Psoas muscle (tissue), 8 donors: ENCODE results near the gene TEX2. TPM values are rescaled to one million over a fixed set of nuclear protein-coding genes. Genes with fewer than 3 reads are reported as not detected.

Source experiments
- ATAC-seq, 4 donors: fragments of 200-7000 bp; cut with Tn5 transposase; one replicate each; pipeline ENCODE4 v1.9.1; 2020; ENCODE audit warnings: moderate library complexity in 3 of 4, mild to moderate bottlenecking in 2 of 4
- DNase-seq, 2 donors: peaks; one replicate each; pipeline ENCODE4 v3.0.0-alpha.2; 2020
- H3K27ac ChIP-seq: fragments of 200-600 bp; one replicate; pipeline ENCODE4 v1.8.0; 2022
- H3K27me3 ChIP-seq, 3 donors: fragments of 200-600 bp in 1 of 3; one replicate each; pipeline versions ENCODE4 v1.6.1 to v1.8.0; 2013 to 2022; ENCODE audit warnings: low read length in 2 of 3, mild to moderate bottlenecking in 2 of 3, moderate library complexity in 1 of 3; ENCODE audit not compliant: insufficient read depth in 3 of 3
- H3K36me3 ChIP-seq, 2 donors: fragments of 200-600 bp in 1 of 2; one replicate each; pipeline versions ENCODE4 v1.6.1 to v1.8.0; 2013 to 2022; ENCODE audit warnings: low read depth in 1 of 2, mild to moderate bottlenecking in 1 of 2, moderate library complexity in 1 of 2; ENCODE audit not compliant: insufficient read depth in 1 of 2
- H3K4me1 ChIP-seq: fragments of 200-600 bp; one replicate; pipeline ENCODE4 v1.8.0; 2022
- H3K4me3 ChIP-seq: fragments of 200-600 bp; one replicate; pipeline ENCODE4 v1.8.0; 2022; ENCODE audit warnings: mild to moderate bottlenecking
- H3K9me3 ChIP-seq: fragments of 200-600 bp; one replicate; pipeline ENCODE4 v1.8.0; 2022
- WGBS, 3 donors: extraction: QIAGEN DNeasy Blood & Tissue Kit; methylation state at CpG; one replicate each; pipeline versions ENCODE4 v1.1.6 to v1.1.7; 2013; 5-methylcytosine and 5-hydroxymethylcytosine counted together
- intact Hi-C, 2 donors: fragments of 100-400 bp; cut with DNase I; formaldehyde crosslinking; loops; one replicate each; pipeline versions ENCODE4 v1.11.0 to v1.14.2; 2022
- polyA plus RNA-seq, 3 donors: library from polyadenylated mRNA; stranded (reverse); fragments of 200-250 nt; gene quantifications; one replicate each; pipeline ENCODE4 v1.2.3, GENCODE V29; 2013
- total RNA-seq, 4 donors: library from RNA; stranded (reverse); fragmentation: NEBNext Ultra II Directional in 2 of 4; extraction: Animal tissue kit (Norgen Biotek cat#: 25700) in 2 of 4; gene quantifications; one replicate each; pipeline versions ENCODE4 v1.2.1 to v1.2.4, GENCODE V29; 2021 to 2023
- TF ChIP-seq, protein P1 (sequence below): fragments of 200-600 bp; IDR thresholded peaks from one replicate; pipeline ENCODE4 v1.8.0; 2022; ENCODE audit warnings: antibody characterized with exemption
- donor health status: healthy with polysubstance abuse.
- donor health status: DM: no; HTN: no; CAD: no; lungs with moderate emphysema.
- donor health status: Bipolar disorder and iron deficiency.
- donor health status: healthy.
- donor health status: DM: yes; HTN: yes; CAD: no.
- donor health status: DM: no; HTN: no; CAD: no.
- donor health status: DM: no; HTN: no; CAD: no.
- donor health status: DM: yes; HTN: yes; CAD: no.

Gene TEX2
- total and polyA plus RNA-seq, 7 donors: 29.4 to 72.7 (median 52.8) TPM

DNA sequence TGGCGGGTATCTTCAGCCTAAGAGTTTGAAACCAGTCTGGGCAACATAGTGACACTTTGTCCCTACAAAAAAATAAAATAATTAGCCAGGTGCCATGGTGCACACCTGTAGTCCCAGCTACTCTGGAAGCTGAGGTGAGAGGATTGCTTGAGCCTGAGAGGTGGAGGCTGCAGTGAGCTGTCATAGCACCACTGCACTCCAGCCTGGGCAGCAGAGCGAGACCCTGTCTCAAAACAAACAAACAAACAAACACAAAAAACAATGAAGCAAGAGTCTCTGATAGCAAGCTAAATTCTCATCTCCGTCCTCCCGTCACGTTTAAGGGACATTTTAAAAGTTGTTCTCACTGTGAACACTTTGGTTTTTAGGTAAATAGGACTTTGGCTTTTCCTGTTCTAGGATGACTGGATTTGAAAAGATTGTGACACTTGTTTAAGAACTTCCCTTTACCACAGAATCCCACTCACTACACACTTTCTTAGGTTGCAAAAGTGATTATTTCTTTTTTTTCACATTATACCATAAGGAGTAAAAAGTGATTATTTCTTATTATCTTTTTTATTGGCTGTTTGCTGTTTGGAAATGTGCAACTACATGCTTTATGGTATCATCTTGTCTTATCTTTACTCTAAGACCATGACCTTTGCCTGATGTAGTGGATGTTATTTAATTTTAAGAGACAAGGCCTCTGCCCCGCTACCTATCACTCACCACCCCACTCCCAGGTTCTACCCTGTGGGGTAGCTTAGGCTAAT lies 128.7 kb downstream of the TEX2 start:
- no peak for DNase-seq
- TF ChIP-seq, protein P1, sequence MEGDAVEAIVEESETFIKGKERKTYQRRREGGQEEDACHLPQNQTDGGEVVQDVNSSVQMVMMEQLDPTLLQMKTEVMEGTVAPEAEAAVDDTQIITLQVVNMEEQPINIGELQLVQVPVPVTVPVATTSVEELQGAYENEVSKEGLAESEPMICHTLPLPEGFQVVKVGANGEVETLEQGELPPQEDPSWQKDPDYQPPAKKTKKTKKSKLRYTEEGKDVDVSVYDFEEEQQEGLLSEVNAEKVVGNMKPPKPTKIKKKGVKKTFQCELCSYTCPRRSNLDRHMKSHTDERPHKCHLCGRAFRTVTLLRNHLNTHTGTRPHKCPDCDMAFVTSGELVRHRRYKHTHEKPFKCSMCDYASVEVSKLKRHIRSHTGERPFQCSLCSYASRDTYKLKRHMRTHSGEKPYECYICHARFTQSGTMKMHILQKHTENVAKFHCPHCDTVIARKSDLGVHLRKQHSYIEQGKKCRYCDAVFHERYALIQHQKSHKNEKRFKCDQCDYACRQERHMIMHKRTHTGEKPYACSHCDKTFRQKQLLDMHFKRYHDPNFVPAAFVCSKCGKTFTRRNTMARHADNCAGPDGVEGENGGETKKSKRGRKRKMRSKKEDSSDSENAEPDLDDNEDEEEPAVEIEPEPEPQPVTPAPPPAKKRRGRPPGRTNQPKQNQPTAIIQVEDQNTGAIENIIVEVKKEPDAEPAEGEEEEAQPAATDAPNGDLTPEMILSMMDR: no peak
- Histone ChIP-seq H3K36me3 (no peaks in the 10 kb centered on the region), H3K4me1 (no peaks in the 10 kb centered on the region), H3K9me3 (no peaks in the 10 kb centered on the region), H3K27ac (no peak overlapping the region), H3K4me3 (no peak overlapping the region), H3K27me3 (no peaks in the 10 kb centered on the region)
- no peak for ATAC-seq
- intact Hi-C loops: loop anchor here (5.0 to 10.0 kb wide), 4 partner anchors 70 to 222 kb away; partner anchors contain the start of genes CSHL1 (in 2 of the 2) and GH1 (in 1 of the 2)
- 90 to 98% (median 93%) methylated on average over 6 of the region's 6 CpGs for WGBS, 3 donors

DNA sequence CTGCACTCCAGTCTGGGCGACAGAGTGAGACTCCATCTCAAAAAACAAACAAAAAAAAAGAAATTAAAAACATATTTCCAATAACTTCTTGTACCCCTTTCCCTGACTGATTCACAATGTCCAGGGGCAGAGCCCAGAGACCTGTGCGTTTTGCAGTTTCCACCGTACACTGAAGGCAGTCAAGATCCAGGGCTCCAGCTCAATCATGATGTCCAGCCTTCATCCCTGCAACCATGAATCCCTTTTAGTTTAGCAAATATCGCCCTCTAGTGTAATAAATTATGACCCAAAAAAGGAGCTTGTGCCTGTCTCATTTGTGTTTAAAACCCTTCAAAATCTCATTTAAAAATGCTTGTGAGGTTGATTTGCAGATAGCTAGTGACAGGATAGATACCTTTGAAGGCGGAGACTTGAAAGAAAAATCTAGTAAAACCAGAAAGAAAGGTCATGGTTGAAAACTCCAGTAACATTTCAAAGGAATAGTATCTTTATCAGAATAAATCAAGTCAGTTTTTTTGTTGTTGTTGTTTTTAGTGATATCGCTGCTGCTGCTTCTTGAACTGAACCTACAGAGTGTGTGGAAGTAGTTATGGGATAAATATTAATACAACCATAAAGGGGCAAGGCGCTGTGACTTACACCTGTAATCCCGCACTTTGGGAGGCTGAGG lies 129.4 kb downstream of the TEX2 start:
- TF ChIP-seq, protein P1: peak; percentile 69
- Histone ChIP-seq H3K27me3 (no peaks in the 10 kb centered on the region), H3K27ac (no peak overlapping the region), H3K4me3 (no peak overlapping the region), H3K36me3 (no peaks in the 10 kb centered on the region), H3K9me3 (no peaks in the 10 kb centered on the region), H3K4me1 (no peaks in the 10 kb centered on the region)
- ATAC-seq (no peak), DNase-seq (no peak)
- intact Hi-C loops: loop anchor here (2.0 to 10.0 kb wide), 6 partner anchors 69 to 221 kb away; partner anchors contain the start of genes CSHL1 (in 2 of the 2) and GH1 (in 1 of the 2)
- WGBS, 3 donors: 43 to 47% (median 45%) methylated on average over 8 of the region's 8 CpGs

GRCh38 chr17:64131606-64132270 lies 131.3 kb downstream of the TEX2 start:
- H3K27me3 ChIP-seq: no peaks in the 10 kb centered on the region
- H3K4me1 ChIP-seq: peaks cover 5% of the 10 kb centered on the region
- H3K27ac ChIP-seq: peak overlapping the region; percentile 98
- H3K36me3 ChIP-seq: no peaks in the 10 kb centered on the region
- TF ChIP-seq, protein P1: no peak
- ATAC-seq (no peak), DNase-seq (no peak)
- H3K4me3 ChIP-seq: no peak overlapping the region
- H3K9me3 ChIP-seq: no peaks in the 10 kb centered on the region
- 67 to 93% (median 73%) methylated on average over 5 of the region's 5 CpGs for WGBS, 3 donors
- intact Hi-C loops: loop anchor here (2.0 to 10.0 kb wide), 6 partner anchors 67 to 219 kb away; partner anchors contain the start of genes CSHL1 (in 2 of the 2) and GH1 (in 1 of the 2)

DNA sequence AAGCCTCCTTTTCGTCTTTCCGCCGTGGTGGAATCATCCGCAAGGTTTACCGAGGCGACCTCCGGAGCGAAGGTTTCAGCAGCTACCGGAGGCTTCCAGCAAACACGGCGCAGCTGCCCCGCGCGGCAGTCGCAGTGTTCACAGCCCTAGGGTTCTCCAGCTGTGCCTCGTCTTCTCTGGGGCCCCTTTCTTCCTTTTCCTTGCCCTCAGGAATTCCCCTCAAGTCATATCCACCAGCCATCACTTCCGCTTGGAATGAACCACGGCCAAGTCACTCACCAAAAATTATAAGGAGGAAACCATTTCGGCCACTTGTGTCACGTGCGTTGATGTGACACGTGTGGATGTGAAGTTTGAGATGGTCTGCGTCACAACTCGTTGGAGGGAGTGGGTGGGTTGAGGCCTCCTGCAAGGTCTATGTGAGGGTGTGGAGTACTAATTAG lies 132.5 kb downstream of the TEX2 start:
- TF ChIP-seq, protein P1: no peak
- no peaks in the 10 kb centered on the region for H3K36me3 ChIP-seq
- no peaks in the 10 kb centered on the region for H3K27me3 ChIP-seq
- intact Hi-C loops: loop anchor here (2.0 to 10.0 kb wide), 5 partner anchors 66 to 218 kb away; partner anchors contain the start of genes CSHL1 (in 2 of the 2) and GH1 (in 1 of the 2)
- H3K9me3 ChIP-seq: no peaks in the 10 kb centered on the region
- 8 to 20% (median 10%) methylated on average over 24 of the region's 24 CpGs for WGBS, 3 donors
- H3K4me3 ChIP-seq: peak overlapping the region; percentile 92
- peak overlapping the region; percentile 98 for H3K27ac ChIP-seq
- H3K4me1 ChIP-seq: peaks cover 5% of the 10 kb centered on the region
- DNase-seq: peak in 1 of 2 donors; percentile 41
- ATAC-seq: peak in 2 of 4 donors; percentile 1 to 11
